NCI-H226 (cell line): Measurements from ENCODE around the gene HSPA12B.

Experiments
- DNase-seq: peaks from one replicate; pipeline ENCODE4 v3.0.0-alpha.2; 2015

HSPA12B gene

DNA sequence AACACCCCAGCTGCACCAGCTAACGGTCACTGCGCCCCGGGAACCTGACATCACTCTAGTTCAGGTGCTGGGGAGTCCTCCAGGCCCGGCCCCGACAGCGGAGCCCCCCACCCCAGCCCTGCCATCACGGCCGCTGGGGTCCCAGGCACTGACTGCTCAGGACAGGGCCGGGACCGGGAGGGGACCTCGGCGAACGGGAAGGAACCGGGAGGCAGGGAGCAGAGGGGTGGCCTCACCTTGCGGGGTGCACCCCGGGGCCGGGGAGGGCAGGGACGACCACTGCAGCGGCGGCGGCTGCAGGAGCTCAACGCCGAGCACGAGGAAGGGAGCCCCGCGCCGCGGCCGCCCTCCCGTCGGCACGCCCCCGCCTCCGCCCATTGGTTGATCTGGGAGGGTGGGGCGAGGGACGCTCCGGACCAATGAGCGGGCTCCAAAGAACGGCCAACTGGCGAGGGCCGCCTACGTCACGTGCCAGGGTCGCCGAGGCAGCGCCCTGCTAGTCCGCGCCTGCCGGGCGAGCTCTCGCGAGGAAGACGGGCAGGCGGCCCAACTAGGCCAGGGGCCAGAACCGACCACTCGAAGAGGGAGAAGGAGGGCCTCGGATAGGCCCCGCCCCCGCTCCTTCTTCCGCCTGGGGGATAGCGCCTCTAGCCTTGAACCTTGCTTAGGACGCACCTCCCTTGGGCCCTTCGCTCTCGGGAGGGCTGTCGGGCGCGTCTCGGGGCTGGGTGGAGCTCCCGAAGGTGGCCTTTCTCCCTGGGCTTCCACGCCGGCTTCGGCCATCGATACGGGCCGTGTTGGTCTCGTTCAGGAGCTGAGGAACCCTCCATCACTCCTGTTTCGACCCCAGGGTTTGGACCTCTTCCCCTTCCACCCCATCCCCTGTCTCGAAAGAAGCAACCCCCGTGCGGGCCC, 35.2 kb downstream of the HSPA12B start, which contains the start of gene ADISSP:
Gene ADISSP, minus strand, starts transcription at position 327 of the 915 bp plus-strand sequence. CDS start 7,653 bp downstream, outside the sequence.
- DNase-seq, result peak; percentile 89

DNA sequence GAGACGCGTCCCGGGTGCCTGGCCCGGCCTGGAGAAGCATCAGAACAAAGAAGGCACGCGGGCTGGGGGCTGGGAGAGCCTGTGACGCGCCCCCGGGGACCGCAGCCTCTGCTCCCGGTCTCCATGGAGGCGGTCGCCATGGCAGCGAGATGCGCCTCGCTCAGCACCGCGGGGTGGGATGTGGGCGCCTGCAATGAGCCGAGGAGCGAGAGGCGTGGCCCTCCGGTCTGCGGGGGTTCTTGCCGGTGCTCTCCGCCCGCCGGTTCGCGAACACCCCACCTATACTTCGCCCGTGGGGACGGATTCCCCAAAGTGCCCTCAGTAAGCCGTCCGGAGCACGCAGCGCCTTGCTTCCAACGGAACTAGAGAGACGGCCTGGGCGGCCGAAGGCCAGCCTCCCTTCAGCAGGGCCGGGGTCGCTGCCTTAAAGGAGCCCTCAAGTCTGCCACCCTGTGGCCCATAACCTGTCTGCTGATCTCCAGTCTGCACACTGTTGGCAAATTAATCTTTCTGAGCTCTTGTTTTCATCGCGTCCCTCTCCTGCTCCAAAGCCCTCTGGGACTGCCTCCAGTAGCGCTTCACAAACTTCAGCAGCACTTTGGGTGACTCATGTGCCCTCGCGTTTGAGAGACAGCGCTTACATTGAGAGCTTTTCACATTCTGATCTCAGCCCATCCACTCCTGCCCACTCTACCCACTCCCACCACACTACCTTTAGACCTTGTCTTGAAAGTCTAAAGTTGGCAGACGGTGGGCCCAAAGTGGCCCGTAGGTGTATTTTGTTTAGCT, 36.1 kb downstream of the HSPA12B start:
- peak; percentile 46 for DNase-seq

DNA sequence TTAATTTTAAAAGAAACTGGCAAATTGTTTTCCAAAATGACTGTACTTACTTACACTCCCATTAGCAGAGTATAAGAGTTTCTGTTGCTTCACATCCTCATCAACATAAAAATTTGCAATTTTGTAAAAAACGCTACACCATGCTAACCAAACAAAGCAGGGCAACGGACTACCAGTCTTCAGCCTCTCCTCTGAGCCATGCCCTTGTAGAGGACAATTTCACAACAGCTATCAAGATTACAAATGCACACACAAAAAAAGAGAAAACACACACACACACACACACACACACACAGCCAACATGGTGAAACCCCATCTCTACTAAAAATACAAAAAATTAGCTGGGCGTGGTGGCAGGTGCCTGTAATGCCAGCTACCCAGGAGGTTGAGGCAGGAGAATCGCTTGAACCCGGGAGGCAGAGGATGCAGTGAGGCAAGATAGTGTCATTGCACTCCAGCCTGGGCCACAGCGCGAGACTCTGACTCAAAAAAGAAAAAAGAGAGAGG, 39.1 kb downstream of the HSPA12B start:
- DNase-seq, result no peak

DNA sequence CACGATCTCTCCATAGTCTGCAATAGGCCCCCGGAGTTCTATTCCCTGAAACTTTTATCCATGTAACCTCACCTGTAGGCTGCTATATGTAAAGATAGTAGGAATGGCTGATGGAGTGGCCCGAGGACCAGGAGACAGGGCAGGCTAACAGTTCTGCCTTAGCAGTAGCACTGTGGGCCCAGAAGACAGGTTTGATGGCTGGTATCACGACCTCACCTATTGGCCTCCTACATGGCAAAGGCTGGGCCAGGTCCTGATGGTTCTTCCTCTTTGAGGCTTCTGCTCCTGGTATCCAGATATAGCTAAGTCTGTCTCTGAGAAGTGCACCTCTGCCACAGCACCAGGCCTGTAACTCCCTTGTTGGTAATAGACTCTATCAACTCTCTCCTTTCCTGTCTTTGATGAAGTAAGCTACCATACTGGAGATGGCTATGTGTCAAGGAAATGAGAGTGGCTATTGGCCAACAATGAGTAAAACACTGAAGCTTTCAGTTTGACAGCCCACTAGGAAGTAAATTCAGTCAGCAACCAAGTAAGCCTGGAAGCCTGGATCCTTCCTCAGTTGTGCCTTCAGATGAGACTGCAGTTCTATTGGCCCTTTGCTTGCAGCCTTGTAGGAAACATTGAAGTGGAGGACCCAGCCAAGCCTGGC, 43.1 kb downstream of the HSPA12B start:
- no peak for DNase-seq

DNA sequence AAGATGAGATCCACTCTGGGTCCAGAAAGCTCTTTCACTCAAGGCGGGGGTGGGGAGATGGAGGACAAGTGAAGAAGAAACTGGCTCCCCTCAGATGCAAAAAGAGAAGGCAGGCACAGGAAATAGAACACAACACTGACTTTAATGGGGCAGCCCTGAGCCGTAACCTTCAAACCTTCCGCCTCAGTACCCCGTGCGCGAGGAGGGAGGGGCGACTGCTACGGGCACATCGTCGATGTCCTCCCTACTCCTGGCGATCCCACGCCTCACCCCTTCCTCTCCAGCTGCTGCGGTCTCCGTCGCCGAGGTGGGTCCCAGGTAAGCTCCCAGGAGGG, 44.9 kb downstream of the HSPA12B start:
- DNase-seq, result no peak

DNA sequence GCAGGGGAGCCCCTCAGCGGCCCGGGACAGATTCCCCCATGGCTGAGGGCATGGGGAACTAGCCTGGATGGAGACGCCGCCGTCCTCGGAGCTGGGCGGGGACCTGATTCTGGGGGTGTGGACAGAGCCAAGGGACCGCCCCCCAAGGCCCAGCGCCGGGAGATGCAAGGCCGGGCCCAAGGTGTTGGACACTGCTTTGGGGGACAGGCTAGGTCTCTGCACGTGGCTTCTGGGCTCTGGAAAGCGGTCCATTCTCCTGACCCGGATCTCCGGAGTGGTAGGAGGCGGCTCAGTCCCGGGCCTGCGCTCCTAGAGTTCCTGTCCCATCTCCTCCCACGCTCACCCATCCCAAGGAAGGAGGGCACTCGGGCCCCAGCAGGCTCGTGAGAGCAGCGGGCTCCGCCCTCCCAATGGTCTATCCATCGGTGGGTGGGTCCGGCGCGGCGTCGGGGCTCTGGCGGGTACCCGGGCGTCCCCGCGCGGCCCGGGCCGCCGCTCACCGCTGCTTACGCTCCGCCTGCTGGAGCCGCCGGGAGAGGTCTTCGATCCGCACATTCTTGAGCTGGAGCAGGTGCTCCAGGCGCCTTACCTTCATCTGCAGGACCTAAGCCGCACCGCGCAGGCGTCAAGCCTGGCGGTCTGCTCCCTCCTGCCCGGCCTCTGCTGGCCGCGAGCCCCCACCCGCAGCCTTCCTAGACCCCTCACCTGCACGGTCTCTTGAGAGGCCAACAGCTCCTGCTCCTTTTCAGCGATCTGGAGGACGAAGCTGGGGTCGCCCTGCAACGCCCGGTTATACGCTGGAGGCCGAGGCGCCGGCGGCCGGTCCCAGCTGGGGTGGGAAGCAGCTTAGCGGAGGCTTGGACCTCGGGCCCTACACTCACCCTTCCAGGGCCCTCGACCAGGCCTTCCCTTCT, 45.5 kb downstream of the HSPA12B start:
- DNase-seq, result no peak

DNA sequence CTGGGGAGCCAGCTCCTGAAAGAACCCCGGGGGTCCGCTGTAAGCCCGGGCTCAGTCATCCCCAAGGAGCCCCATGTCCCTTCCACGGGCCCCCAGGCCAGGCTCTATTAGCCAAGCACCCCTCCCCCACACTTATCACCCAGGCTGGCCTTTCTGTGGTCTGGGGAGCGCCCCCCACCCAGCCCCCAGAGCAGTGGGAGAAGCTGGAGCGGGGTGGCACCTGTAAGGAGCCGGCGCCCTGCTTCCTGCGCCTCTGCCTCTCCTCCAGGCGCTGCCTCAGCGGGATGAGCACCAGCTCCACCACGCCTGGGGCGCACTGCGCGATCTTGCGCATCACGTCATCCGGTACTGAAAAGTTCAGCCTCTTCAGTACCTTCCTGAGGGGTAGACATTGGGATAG, 46.5 kb downstream of the HSPA12B start:
- DNase-seq, result no peak

DNA sequence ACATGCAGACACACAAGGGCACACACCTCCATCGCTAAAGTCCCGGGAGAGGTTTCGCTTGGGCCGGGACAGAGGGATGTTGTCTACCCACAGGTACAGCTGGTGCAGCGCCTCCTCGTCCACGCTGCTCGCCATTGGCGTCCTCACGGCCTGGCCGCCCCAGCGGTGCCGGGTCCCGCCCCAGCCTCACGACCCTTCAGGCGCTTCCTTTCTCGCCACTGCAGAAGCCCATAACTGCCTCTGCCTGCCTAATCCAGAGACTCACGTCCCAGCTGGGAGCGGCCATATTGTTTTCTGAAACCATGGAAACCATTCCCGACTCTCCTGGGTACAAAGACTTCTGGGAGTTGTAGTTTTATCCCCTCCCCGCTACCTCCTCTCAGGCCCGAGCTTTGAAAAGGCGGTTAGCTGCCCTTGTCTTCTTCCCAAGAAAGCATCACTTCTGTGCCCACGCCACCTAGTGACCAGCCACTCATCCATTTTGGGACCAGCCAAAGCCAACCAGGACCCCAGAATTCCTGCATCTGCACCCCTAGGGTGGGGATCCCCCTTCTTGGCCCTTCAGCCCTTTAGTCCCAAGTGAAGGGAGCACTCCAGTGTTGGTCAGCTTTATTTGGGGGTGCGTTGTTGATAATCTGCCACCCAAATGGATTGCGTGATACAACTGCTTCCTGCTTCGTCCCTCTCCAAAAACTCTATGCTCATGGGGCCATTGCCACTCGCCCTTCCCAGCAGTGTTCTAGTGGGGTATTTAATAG, 48.8 kb downstream of the HSPA12B start, which contains the start of gene SPEF1:
Gene SPEF1, minus strand, starts transcription at position 296 of the 758 bp plus-strand sequence. Its CDS starts 161 bp downstream, at position 135.
- DNase-seq, result peak; percentile 70

DNA sequence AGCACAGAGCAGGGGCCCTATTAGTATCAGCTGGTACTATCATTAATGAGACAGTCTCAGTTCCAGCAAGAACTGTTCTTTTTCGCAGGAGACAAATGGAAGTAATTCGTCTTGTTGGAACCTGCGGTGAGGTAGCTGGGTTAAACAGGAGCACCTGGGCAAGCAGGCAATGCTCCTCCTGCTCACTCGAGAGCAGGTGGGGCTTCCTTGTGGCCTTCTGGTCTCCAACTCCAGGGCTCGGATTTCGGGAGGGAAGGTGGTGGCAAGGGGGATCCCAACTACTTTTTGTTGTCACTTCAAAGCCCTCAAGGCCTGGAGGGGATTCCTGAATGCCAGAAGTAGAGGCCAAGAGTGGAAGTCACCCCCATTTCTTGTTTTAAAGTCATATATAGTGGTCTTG, 50.1 kb downstream of the HSPA12B start:
- DNase-seq, result no peak

DNA sequence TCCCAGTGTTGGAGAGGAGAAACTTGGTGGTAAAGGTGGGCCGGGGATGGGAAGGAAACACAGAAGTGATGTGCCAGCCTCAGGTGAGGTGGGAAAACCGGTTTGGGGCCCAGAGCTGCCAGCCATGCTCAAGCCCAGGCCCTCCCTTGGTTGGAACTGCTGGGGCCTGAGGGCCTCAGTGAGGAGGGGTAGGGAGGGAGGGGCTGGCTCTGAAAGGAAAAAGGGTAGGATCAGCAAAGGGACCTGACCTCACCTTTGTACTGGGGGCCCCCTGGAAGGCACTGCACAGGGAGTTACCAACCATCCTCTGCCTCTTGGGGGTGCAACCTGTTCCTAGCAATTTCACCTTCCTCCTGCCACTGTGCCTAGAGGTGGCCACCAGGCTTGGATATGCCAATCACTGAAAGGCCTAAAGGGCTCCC, 50.6 kb downstream of the HSPA12B start:
- no peak for DNase-seq

DNA sequence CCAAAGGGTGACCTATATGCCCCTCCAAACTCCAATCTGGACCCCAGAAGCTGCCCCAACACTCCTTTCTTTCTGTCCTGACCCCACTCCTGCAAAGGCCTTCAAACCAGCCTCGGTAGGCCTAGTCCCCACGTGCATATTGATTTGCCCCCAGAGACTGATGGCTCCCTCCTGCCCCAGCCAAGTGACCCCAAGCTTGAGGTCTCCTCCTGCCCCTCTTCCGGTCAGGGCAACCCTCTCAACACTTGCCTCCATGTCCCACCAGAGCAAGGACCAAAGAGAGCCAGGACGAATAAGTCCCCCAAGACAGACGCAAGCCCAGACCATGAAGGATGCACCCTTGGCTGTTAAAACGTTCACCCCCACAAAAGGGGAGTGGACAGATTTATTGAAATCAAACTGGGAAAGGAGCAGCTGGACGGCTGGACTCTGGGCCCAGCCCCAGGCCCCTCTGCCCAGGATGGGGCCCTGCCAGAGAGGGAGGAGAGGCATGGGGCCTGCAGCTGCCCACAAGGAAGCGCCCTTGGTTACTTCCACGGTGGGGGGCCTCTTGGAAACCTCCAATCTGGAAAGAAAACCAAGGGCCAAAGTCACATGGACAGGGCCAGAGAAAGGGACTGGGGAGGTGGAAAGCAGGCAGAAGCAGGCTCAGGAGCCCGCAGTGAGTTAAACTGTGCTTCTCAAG, 51.2 kb downstream of the HSPA12B start:
- no peak for DNase-seq

DNA sequence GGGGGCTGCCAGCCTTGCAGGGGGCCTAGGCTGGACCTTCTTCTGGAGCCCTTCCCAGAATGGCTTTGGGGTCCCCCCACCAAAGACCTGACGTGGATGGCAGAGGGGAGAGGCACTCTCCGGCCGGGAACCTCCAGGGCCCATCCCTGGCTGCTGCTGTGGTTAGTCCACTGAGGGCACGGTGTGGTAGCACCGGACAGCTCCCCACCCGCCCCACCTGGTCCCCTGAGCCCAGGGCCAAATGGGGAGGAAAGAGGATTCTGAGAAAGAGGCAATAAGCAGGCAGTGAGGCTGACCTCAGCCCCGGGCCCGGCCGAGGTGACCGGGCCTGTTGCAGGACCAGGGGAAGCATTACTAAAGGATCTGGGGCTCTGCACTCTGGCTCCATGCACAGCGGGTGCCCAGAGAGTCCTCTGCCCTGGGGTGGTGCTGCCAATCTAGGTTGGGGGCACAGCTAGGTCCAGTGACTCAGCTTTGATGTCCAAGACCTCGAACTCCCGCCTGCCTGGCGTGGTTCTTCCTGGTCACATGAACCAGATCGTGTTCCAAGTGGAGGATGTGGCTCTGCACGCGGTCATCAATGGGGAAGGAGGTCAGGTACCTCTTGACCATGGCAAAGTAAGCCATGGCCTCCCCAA, 51.9 kb downstream of the HSPA12B start:
- no peak for DNase-seq

DNA sequence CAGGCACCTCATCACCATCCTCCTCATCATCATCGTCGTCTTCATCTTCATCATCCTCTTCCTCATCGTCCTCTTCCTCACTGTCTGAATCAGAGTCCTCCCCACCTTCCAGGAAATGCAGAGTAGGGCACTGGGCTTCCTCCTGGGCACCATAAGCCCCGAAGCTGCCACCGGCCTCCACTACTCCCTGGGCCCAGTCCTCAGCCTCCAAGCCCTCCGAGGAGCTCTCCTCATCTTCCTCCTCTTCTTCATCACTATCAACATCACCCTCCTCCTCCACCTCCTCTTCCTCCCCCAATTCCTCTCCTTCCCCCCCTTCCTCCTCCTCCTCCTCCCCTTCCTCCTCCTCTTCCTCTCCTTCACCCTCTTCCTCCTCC, 52.4 kb downstream of the HSPA12B start:
- no peak for DNase-seq

DNA sequence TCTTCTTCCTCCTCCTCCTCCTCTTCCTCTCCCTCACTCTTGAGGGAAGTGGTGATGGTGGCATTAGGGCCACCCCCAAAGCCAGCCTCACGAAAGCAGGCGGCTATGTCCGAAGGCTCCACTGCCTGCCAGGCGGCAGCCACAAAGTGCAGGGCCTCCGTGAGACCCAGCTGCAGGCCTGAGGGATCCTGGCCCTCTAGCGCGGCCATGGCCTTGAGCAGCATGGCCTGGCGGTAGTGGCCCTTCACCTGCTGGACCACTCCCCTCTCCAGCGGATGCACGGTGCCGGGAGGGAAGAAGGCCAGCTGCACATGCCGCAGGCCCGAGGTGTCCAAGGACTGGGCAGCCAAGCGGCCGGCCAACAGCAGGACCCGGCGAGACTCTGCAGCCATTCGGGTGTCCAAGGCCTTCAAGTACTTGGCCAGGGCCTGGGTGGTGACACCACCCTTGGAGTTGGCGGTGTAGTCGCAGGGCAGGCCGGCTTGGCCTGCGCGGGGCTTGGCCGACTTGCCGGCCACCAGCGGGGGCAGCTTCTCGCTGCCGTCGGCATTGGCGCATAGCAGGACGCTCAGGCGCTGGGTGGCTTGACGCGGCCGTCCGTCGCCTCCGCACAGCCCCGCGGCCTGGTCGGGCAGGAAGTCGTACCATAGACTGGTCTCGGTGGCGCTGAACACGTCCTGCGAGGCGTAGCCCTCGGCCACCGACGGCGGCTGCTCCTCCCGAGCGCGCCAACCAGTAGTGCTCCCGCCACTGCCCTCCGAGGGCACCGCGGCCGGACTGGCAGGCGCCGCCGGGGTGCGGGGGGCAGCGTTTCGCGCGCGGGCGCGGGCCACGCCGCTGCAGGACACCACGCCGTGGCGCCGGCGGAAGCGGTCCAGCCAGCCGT, 53.0 kb downstream of the HSPA12B start:
- DNase-seq, result no peak

DNA sequence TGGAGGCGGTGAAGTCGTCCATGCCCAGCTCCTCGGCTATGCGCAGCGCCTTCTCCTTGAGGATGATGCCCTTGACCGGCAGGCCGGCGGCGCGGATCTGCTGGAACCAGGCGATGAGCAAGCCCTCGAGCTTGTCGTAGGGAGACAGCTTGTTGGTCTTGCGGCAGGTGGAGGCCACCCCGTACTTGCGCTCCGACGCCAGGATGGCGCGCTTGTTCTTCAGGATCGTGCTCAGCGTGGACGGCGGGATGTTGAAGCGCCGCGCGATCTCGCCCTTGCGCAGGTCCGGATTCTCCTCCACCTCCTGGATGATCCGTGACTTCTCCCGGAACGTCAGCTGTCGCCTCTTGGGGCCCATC, 53.6 kb downstream of the HSPA12B start:
- DNase-seq, result peak; percentile 36

DNA sequence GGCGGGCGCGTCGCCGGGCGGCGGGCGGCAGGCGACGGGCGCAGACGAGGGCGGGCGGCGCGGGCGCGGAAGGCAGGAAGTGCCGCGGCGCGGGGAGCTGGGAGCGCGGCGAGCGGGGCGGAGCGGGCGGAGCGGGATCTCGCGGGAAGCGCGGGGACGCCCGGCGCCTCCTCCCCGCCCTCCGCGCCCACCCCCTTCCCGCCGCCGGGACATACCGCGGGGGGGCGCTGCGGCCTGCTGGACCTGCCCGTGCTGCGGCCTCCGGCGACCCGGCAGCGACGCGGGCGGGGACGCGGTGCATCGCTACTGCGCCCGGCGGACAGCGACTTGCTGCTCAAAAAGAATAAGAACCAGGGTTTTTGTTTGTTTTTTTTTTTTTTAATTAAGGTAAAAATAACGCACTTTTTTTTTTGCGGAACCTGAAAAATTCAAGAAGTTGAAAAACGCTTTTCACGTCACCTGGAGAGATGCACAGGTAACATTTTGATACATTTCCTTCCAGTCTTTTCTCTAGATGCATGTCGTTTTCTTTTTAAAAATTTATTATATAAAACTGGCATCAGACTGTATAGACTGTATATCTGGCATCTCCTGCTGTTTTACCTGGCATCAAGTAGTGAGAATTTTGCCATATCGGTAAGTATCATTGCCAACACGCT, 54.3 kb downstream of the HSPA12B start, which contains the start of gene CENPB:
Gene CENPB, minus strand, starts transcription at position 76 of the 659 bp plus-strand sequence. CDS start 257 bp downstream, outside the sequence.
- DNase-seq, result peak; percentile 49

DNA sequence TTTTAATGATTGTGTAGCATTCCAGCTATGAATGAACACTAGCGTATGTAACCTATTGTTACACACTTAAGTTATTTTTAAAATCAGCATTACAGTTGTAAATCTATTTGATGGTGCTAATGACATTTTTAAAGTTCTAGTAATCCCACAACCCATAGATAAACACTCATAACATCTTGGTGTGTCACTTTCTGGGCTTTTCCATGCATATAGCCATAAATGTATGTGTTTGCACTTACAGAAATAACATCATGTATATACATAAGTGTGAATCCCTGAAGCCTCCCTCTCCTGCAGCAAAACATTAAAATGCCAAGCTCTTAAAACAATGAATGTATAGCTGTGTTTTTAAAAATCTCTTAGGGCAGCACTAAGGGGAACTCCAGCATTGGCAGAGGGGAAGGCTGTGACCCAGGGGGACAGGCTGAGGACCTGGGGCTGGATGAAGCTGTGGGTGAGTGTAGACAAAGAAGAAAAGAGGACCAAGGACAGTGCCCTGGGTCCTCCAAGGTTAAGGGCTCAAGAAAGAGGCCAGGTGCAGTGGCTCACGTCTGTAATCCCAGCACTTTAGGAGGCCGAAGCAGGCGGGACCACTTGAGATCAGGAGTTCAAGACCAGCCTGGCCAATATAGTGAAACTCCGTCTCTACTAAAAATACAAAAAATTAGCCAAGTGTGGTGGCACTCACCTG, 55.0 kb downstream of the HSPA12B start:
- no peak for DNase-seq

DNA sequence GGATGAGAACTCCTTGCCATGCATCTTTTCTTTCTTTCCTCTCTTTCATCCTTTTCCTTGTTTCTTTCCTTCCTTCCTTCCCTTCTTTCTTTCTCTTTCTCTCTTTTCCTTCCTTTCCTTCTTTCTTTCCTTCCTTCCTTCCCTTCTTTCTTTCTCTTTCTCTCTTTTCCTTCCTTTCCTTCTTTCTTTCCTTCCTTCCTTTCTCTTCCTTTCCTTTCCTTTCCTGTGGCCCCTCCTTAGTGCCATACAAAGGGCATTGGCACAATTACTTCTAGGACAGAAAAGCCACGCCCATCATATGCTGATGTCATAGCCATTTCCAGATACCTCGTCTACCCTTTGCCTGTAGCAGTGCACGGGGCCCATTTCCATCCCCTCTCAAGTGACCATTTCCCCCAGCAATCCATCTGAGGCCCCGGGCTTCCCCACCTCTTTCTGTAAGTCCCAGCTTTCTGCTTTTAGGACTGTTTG, 56.2 kb downstream of the HSPA12B start:
- no peak for DNase-seq
